Limb (tissue), 2 donors: ENCODE data around the gene PLXDC1.
"Not testable (repeated sequence)": the region's sequence is repeated elsewhere in the genome, so short reads cannot be mapped to it uniquely, and the experiment has no call there.

Experiments
- DNase-seq, 2 donors: peaks; one replicate each; pipeline ENCODE4 v3.0.0-alpha.2; 2016; ENCODE audit errors: extremely low spot score in 2 of 2

PLXDC1 gene

DNA sequence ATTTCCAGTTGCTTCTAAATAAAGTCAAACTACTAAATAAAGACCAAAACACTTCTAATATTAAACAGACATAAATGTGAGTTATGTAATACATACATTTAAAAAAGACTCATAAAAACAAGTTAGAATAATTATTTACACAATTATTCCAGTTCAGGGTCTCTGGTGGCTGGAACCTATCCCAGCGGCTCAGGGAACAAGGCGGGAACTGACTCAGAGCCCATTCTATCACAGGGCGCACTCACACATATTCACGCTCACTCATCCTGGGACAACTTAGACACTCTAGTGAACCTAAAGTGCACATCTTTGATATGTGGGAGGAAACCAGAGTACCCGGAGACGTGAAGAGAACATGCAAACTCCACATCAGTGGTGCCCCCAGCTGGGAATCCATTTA, 25.0 kb downstream of the PLXDC1 start:
- no peak for DNase-seq

GRCh38 chr17:39125143-39125875, 26.1 kb downstream of the PLXDC1 start:
- DNase-seq: no peak

DNA sequence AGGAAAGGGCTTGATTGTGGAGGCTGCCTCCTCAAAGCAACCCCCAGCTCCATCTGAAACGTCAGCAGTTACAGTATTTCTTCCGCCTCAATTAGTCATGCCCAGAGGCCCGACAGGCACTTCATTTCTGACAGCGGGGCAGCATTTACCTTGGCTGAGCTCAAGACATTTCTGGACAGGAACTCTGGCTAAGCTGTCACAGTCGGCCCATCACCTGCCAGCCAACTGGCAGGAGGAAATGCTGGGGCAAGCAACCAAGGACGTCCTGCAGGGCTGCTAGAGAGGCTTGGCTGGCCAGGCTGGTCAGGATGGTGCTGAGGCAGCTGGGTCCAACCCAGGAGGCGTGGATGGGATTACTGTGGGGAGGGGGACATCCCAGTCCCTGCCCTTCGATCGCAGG, 27.8 kb downstream of the PLXDC1 start:
- no peak for DNase-seq

- no peak for DNase-seq
Measured at GRCh38 chr17:39122991-39123390, 28.4 kb downstream of the PLXDC1 start.

DNA sequence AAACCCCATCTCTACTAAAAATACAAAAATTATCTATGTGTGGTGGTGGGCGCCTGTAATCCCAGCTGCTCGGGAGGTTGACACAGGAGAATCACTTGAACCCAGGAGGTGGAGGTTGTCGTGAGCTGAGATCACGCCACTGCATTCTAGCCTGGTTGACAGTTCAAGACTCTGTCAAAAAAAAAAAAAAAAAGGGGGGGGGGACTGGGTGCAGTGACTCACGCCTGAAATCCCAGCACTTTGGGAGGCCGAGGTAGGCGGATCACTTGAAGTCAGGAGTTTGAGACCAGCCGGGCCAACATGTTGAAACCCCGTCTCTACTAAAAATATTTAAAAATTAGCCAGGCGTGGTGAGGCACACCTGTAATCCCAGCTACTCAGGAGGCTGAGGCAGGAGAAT, 29.5 kb downstream of the PLXDC1 start:
- not testable (repeated sequence) for DNase-seq

DNA sequence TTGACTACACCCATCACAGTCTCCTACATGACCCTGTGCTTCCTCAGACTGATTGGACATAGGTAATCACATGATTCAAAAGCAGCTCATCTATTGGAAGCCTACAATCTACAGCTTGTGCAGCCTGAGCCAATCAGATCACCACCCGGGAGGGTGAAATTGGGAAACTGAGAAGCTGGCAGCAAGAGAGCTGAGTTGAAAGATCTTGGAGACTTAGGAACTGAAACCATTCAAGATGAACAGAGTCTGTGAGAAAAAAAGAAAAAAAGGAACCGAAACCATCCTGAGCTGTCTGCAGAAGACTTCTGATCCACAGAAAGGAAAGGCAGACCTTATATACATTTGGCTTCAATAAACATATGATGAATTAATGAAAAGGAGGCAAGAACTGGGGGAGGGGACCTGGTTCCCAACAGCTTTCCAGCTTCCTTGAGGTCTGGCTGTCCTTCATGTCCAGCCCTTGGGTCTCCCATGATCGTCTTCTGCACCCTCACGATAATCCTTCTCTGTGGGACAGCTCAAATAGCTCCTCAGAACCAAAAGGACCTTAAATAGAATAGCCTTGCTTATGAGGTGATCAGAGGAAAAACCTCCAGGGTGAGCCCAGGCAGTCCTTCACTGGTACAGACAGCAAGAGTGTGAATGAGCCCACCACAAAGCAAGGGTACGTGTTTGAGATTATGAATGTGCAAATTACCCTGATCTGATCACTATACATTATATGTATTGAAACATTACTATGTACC, 32.6 kb downstream of the PLXDC1 start:
- DNase-seq: no peak

DNA sequence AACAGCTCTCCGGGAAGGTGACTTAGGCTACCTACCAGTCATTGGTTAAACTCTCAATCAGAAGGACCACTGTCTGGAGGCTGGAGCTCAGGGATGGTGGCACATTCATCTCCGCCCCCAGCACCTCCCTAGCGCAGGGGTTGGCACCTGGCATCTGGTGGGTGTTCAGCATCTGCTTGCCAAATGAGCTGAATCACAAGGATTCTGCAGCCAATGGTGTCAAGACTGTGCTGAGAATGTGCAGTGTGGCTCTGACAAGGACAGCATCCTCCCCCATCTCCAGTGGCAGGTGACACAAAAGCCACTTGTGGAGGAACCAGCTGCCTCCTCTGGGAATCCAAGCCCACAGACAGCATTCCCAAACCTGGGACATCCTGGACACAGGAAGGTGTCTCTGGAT, 35.2 kb downstream of the PLXDC1 start:
- no peak for DNase-seq

GRCh38 chr17:39115135-39115534, 36.3 kb downstream of the PLXDC1 start:
- no peak for DNase-seq

- DNase-seq: no peak
Measured at GRCh38 chr17:39114723-39115122, 36.7 kb downstream of the PLXDC1 start.

- DNase-seq: no peak
Measured at GRCh38 chr17:39113871-39114270, 37.6 kb downstream of the PLXDC1 start.

- DNase-seq: no peak
Measured at GRCh38 chr17:39110435-39111136, 40.9 kb downstream of the PLXDC1 start.

- no peak for DNase-seq
Measured at GRCh38 chr17:39108461-39109375, 42.7 kb downstream of the PLXDC1 start.

DNA sequence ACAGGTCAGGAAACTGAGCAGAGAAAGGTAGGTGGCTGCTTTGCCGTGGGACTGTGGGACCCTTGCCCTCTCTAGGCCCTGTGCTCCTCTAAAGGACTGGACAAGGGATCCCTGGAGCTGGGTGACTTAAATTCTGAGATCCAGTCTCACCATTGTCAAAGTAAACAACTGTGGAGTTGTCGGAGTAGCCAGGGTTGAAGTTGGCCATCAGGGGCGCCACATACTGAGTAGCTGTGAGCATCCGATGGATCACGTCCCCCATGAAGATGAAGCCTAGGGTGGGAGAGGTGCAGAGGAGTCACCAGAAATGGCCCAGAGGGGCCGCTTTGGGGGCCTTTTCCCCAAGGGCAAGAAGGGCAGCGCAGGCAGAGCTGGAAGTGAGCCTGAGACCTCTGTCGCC, 43.5 kb downstream of the PLXDC1 start:
- DNase-seq: no peak

DNA sequence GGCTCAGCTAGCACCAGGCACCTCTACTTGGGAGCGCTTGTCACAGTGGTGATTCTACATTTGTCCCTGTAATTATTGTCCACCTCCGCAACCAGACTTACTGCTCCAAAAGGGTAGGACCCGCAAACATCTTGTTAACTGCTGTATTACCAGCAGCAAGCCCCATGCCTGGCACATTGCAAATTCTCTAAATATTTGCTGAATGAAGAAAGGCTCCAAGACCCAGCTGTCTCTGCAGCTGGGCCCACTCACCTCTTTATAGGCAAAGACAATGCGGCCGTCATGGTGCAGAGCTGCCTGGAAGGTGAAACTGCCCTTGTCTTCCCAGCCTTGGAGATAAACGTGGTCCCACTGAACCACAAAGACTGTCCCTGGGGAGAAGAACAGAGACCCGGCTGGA, 44.3 kb downstream of the PLXDC1 start:
- DNase-seq: no peak

DNA sequence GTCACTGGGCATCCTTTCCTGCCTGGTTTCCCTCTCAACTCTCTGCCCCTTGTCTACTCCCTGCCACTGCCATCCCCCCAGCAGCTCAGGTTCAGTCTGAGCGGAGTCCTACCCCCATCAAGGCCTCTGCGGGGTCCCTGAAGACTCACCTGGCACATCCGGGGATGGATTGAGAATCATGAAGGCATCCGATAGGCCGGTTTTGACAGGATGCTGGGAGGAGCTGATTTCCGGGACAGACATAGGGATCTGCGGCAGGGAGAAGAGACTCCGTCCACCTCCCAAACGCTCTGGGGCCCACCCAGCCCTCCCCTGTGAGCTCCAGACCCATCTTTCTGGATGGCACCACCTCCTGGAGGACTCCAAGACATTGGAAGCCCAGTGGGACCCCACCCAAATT, 45.7 kb downstream of the PLXDC1 start:
- DNase-seq: no peak

GRCh38 chr17:39104657-39105056, 46.8 kb downstream of the PLXDC1 start:
- DNase-seq: no peak

DNA sequence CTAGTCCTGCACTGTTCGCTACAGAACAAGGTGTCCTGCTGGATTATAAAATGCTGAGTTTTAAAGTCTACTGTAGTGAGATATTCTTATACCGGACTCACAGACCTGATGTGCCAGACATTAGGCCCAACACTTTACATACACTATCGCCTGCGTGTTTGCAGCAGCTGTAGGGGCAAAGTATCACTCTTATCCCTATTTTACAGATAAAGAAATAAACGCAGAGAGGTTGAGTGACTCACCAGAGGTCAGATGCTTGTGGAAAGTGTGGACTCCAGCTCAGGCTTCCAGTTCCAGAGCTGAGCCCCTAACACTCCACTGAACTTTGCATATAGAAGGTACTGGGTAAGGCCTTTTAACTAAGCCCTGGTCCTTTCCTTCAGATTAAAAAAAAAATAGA, 47.4 kb downstream of the PLXDC1 start:
- DNase-seq: no peak

- no peak for DNase-seq
Measured at GRCh38 chr17:39101091-39101490, 50.3 kb downstream of the PLXDC1 start.

GRCh38 chr17:39100530-39100929, 50.9 kb downstream of the PLXDC1 start:
- DNase-seq: no peak

- DNase-seq: peak; percentile 44 to 77
Measured at GRCh38 chr17:39099663-39100286, 51.7 kb downstream of the PLXDC1 start.

DNA sequence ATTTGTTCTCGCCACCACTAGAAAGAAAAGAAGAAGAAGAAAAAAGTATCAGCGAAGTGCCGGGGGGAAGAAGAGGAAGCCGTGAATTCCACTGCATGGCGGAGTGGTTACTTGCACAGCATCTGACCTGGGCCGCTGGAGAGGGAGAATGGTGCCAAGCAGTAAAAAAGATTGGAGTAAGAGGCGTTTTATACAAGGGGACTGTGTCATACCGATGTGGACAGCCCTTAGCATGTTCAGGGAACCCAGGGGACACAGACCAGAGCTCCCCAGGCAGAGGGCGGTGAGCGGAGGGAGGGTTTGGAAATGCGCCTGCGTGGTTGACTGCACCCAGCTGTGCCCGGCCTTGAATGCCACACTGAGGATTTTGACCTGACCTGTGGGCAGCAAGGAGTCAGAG, 52.8 kb downstream of the PLXDC1 start:
- DNase-seq: no peak
